CD4-positive, alpha-beta T cell (primary cell): ENCODE data around the gene SPPL2A. TPM values are rescaled to one million over a fixed set of nuclear protein-coding genes. Genes with fewer than 3 reads are reported as not detected.
"Not testable (repeated sequence)": the region's sequence is repeated elsewhere in the genome, so short reads cannot be mapped to it uniquely, and the experiment has no call there.

Source experiments
- ATAC-seq: fragments of 200-7000 bp; cut with Tn5 transposase; one replicate; pipeline ENCODE4 v1.10.0; 2022; ENCODE audit warnings: mild to moderate bottlenecking; ENCODE audit not compliant: poor library complexity
- CTCF ChIA-PET: fragments of 350-600 bp; sonication (Branson Sonifier 250); formaldehyde crosslinking; loops from one replicate; lab custom pipeline; 2021; ENCODE audit warnings: antibody characterized with exemption, inconsistent platforms; lab: Charles Lee
- POLR2A ChIA-PET: fragments of 350-600 bp; sonication (Branson Sonifier 250); formaldehyde crosslinking; loops from one replicate; lab custom pipeline; 2021; ENCODE audit warnings: antibody characterized with exemption, inconsistent platforms; lab: Charles Lee
- DNase-seq, 14 experiments: peaks; one replicate each; pipeline ENCODE4 v3.0.0-alpha.2; 2013 to 2020; ENCODE audit warnings: mixed read lengths in 2 of 14
- H3K27ac ChIP-seq, 2 donors: one replicate each; pipeline versions ENCODE4 v1.5.1 to v1.7.0; 2013; ENCODE audit warnings: low read length in 2 of 2, low read depth in 1 of 2, mild to moderate bottlenecking in 1 of 2
- H3K27me3 ChIP-seq, 2 experiments: 1 replicate in 1 of 2; 2 replicates in 1 of 2; pipeline versions ENCODE4 v1.6.1 to v1.7.0; 2013; ENCODE audit warnings: low read length in 2 of 2, control low read depth in 1 of 2, mild to moderate bottlenecking in 1 of 2, moderate library complexity in 1 of 2; ENCODE audit not compliant: insufficient read depth in 2 of 2, control insufficient read depth in 1 of 2
- H3K36me3 ChIP-seq: one replicate; pipeline ENCODE4 v1.6.1; 2013; ENCODE audit warnings: low read length, control low read depth; ENCODE audit not compliant: insufficient read depth
- H3K4me1 ChIP-seq: one replicate; pipeline ENCODE4 v1.6.1; 2013; ENCODE audit warnings: low read length, control low read depth; ENCODE audit not compliant: insufficient read depth
- H3K4me3 ChIP-seq: one replicate; pipeline ENCODE4 v1.5.1; 2013; ENCODE audit warnings: mild to moderate bottlenecking, low read length, moderate library complexity
- H3K9me3 ChIP-seq, 2 experiments: 1 replicate in 1 of 2; 2 replicates in 1 of 2; pipeline versions ENCODE4 v1.6.1 to v1.7.0; 2013; ENCODE audit warnings: low read length in 2 of 2, mild to moderate bottlenecking in 2 of 2, control low read depth in 1 of 2, moderate library complexity in 1 of 2; ENCODE audit not compliant: control insufficient read depth in 1 of 2, insufficient read depth in 1 of 2
- H3K27ac Mint-ChIP-seq: one replicate; pipeline ENCODE4 v1.8.0; 2020; ENCODE audit warnings: mixed read lengths
- H3K27me3 Mint-ChIP-seq: one replicate; pipeline ENCODE4 v1.8.0; 2021; ENCODE audit warnings: mixed read lengths
- H3K36me3 Mint-ChIP-seq: one replicate; pipeline ENCODE4 v1.8.0; 2021; ENCODE audit warnings: low read depth, mixed read lengths
- H3K4me1 Mint-ChIP-seq: one replicate; pipeline ENCODE4 v1.8.0; 2021; ENCODE audit warnings: low read depth, mixed read lengths
- H3K4me3 Mint-ChIP-seq: one replicate; pipeline ENCODE4 v1.8.0; 2020; ENCODE audit warnings: mild to moderate bottlenecking, mixed read lengths
- H3K9me3 Mint-ChIP-seq: one replicate; pipeline ENCODE4 v1.8.0; 2020; ENCODE audit warnings: mixed read lengths
- intact Hi-C, 2 experiments: fragments of 100-400 bp; cut with DNase I in 1 of 2; cut with micrococcal nuclease in 1 of 2; formaldehyde crosslinking; loops; one replicate each; pipeline versions ENCODE4 v1.15.1 to v1.9.0; 2023 to 2025; cut with DNase I, micrococcal nuclease
- total RNA-seq, 174 experiments: library from RNA in 2 of 174; stranded (reverse) in 2 of 174; gene quantifications; one replicate each; pipeline ENCODE4 v1.2.3 and lab custom pipeline; 2021 to 2026
- TF ChIP-seq, protein P1 (sequence below): fragments of 200-600 bp; IDR thresholded peaks from one replicate; pipeline ENCODE4 v1.8.0; 2022; ENCODE audit warnings: antibody characterized with exemption, mild to moderate bottlenecking

Gene SPPL2A
- total RNA-seq, 2 experiments from 2014 or later: 26.6 to 30.7 TPM

DNA sequence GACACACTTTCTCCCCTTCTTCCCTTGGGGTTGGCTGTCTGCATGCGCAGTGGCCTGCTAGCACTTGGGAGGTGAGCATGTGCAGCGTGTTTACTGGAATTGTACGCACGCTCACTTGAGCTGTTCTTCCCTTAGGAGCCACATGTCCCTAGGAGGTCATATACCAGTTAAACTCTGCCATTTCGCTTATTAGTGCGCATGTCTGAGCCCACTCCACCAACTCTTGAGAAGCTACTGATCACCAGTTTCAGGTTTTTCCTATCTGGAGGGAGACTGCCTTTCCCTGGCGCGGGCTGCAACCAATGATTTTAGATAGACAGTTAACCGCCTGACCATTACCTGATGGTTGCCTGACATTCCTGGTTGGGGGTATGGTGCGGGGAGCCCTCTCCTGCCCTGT is 47.6 kb upstream of the SPPL2A start:
- Histone ChIP-seq H3K36me3 (no peaks in the 10 kb centered on the region), H3K4me1 (no peaks in the 10 kb centered on the region), H3K9me3 (no peaks in the 10 kb centered on the region), H3K27me3 (no peaks in the 10 kb centered on the region), H3K27ac (no peak overlapping the region), H3K4me3 (no peak overlapping the region)
- Mint-ChIP-seq H3K4me3 (no peak overlapping the region), H3K9me3 (no peaks in the 10 kb centered on the region), H3K4me1 (no peaks in the 10 kb centered on the region), H3K27ac (no peak overlapping the region), H3K36me3 (no peaks in the 10 kb centered on the region), H3K27me3 (peaks cover 5% of the 10 kb centered on the region)
- ChIA-PET POLR2A (no interaction called here), CTCF (interaction anchor here (0.6 kb wide), 1 partner anchor 93 kb away, joined by 4 read pairs; no protein-coding TSS in a partner anchor)
- TF ChIP-seq, protein P1, sequence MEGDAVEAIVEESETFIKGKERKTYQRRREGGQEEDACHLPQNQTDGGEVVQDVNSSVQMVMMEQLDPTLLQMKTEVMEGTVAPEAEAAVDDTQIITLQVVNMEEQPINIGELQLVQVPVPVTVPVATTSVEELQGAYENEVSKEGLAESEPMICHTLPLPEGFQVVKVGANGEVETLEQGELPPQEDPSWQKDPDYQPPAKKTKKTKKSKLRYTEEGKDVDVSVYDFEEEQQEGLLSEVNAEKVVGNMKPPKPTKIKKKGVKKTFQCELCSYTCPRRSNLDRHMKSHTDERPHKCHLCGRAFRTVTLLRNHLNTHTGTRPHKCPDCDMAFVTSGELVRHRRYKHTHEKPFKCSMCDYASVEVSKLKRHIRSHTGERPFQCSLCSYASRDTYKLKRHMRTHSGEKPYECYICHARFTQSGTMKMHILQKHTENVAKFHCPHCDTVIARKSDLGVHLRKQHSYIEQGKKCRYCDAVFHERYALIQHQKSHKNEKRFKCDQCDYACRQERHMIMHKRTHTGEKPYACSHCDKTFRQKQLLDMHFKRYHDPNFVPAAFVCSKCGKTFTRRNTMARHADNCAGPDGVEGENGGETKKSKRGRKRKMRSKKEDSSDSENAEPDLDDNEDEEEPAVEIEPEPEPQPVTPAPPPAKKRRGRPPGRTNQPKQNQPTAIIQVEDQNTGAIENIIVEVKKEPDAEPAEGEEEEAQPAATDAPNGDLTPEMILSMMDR: no peak
- ATAC-seq: no peak
- DNase-seq: no peak
- intact Hi-C loops: no loop called here

DNA sequence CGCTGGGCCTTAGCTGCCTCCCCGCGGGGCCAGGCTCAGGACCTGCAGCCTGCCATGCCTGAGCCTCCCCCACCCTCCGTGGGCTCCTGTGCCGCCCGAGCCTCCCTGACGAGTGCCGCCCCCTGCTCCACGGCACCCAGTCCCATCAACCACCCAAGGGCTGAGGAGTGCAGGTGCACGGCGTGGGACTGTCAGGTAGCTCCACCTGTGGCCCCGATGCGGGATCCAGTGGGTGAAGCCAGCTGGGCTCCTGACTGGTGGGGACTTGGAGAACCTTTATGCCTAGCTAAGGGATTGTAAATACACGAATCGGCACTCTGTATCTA is 46.6 kb upstream of the SPPL2A start:
- H3K36me3 ChIP-seq, H3K27me3 Mint-ChIP-seq, H3K4me3 Mint-ChIP-seq, DNase-seq, H3K27ac ChIP-seq, ATAC-seq, H3K36me3 Mint-ChIP-seq, CTCF ChIA-PET, H3K27me3 ChIP-seq, H3K27ac Mint-ChIP-seq, H3K9me3 Mint-ChIP-seq, H3K9me3 ChIP-seq, H3K4me3 ChIP-seq, intact Hi-C loops, H3K4me1 Mint-ChIP-seq, H3K4me1 ChIP-seq, POLR2A ChIA-PET: not testable (repeated sequence)

DNA sequence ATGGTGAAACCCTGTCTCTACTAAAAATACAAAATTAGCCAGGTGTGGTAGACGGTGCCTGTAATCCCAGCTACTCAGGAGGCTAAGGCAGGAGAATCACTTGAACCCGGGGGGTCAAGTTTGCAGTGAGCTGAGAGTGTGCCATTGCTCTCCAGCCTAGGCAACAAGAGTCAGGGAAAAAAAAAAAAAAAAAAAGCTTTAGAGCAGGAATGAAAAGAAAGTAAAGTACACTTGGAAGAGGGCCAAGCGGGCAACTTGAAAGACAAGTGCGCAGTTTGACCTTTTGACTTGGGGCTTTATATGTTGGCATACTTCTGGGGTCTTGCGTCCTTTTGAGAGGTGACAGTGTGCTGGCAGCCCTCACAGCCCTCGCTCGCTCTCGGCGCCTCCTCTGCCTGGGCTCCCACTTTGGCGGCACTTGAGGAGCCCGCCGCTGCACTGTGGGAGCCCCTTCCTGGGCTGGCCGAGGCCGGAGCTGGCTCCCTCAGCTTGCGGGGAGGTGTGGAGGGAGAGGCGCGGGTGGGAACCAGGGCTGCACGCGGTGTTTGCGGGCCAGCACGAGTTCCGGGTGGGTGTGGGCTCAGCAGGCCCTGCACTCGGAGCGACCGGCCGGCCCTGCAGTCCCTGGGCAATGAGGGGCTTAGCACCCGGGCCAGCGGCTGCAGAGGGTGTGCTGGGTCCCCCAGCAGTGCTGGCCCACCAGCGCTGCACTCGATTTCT is 46.1 kb upstream of the SPPL2A start:
- POLR2A ChIA-PET, H3K36me3 Mint-ChIP-seq, intact Hi-C loops: not testable (repeated sequence)

DNA sequence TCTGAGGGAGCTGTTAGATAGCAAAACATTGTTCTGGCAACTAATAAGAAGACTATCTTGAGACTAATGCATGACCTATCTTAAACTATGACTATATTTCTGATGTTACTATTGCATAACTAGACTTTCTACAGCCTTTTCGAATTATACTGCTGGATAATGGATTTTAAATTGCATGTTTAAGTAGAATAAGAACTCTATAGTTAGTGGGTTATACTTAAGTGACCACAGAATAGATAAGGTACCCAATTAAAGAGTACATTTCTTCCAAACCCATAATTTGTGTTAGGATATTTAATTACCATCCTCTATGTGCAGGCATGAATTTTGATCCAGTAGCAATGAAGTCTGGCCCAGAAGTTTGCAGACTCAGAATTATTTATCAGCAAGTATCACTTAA is 44.6 kb upstream of the SPPL2A start:
- DNase-seq: no peak
- no peaks in the 10 kb centered on the region for H3K36me3 Mint-ChIP-seq
- no peak overlapping the region for H3K27ac Mint-ChIP-seq
- no peaks in the 10 kb centered on the region for H3K27me3 Mint-ChIP-seq
- Histone ChIP-seq H3K4me3 (no peak overlapping the region), H3K4me1 (no peaks in the 10 kb centered on the region), H3K27me3 (no peaks in the 10 kb centered on the region), H3K27ac (no peak overlapping the region), H3K36me3 (no peaks in the 10 kb centered on the region), H3K9me3 (no peaks in the 10 kb centered on the region)
- CTCF ChIA-PET: interaction anchor here (0.6 kb wide), 1 partner anchor 79 kb away, joined by 3 read pairs; no protein-coding TSS in a partner anchor
- TF ChIP-seq, protein P1: no peak
- POLR2A ChIA-PET: no interaction called here
- H3K4me1 Mint-ChIP-seq: no peaks in the 10 kb centered on the region
- intact Hi-C loops: no loop called here
- H3K9me3 Mint-ChIP-seq: no peaks in the 10 kb centered on the region
- H3K4me3 Mint-ChIP-seq: no peak overlapping the region
- no peak for ATAC-seq

More for the DNA sequence above, 46.1 kb upstream of the SPPL2A start:
- H3K4me1 ChIP-seq, ATAC-seq, H3K4me3 ChIP-seq, H3K4me3 Mint-ChIP-seq, H3K9me3 Mint-ChIP-seq, H3K27ac ChIP-seq, H3K36me3 ChIP-seq, H3K4me1 Mint-ChIP-seq, CTCF ChIA-PET, DNase-seq, H3K9me3 ChIP-seq, H3K27ac Mint-ChIP-seq, H3K27me3 Mint-ChIP-seq, H3K27me3 ChIP-seq: not testable (repeated sequence)
